KMS-11 (cell line): ENCODE results near the gene PADI4.
"Not testable (repeated sequence)": the region's sequence is repeated elsewhere in the genome, so short reads cannot be mapped to it uniquely, and the experiment has no call there.

Source experiments
- H2AFZ ChIP-seq: fragments of 200-600 bp; sonication (generic); 2 replicates; pipeline ENCODE4 v1.6.1; 2016; ENCODE audit warnings: antibody characterized with exemption, mixed run types, low read depth
- H3K27ac ChIP-seq: fragments of 200-600 bp; sonication (generic); 2 replicates; pipeline ENCODE4 v1.6.1; 2016; ENCODE audit warnings: mild to moderate bottlenecking, mixed run types
- H3K27me3 ChIP-seq: fragments of 200-600 bp; sonication (generic); 2 replicates; pipeline ENCODE4 v1.6.1; 2017; ENCODE audit warnings: mild to moderate bottlenecking, low read depth, mixed run types, moderate library complexity; ENCODE audit not compliant: insufficient read depth
- H3K36me3 ChIP-seq: fragments of 200-600 bp; sonication (generic); 2 replicates; pipeline ENCODE4 v1.6.1; 2017; ENCODE audit warnings: mild to moderate bottlenecking, mixed run types; ENCODE audit not compliant: insufficient read depth
- H3K4me1 ChIP-seq: fragments of 200-600 bp; sonication (generic); 2 replicates; pipeline ENCODE4 v1.6.1; 2016; ENCODE audit warnings: mild to moderate bottlenecking, low read depth, mixed run types; ENCODE audit not compliant: poor library complexity, severe bottlenecking
- H3K4me2 ChIP-seq: fragments of 200-600 bp; sonication (generic); 2 replicates; pipeline ENCODE4 v1.7.0; 2016; ENCODE audit warnings: mild to moderate bottlenecking, mixed run types
- H3K4me3 ChIP-seq: fragments of 200-600 bp; sonication (generic); IDR thresholded peaks from 2 replicates; pipeline ENCODE4 v1.6.1; 2017; ENCODE audit warnings: low read depth, low read length, mixed read lengths; ENCODE audit not compliant: insufficient read depth
- H3K79me2 ChIP-seq: fragments of 200-600 bp; sonication (generic); 2 replicates; pipeline ENCODE4 v1.6.1; 2016; ENCODE audit warnings: low read depth, mixed run types; ENCODE audit not compliant: insufficient read depth
- H3K9ac ChIP-seq: fragments of 200-600 bp; sonication (generic); 2 replicates; pipeline ENCODE4 v1.6.1; 2016; ENCODE audit warnings: mild to moderate bottlenecking, mixed run types
- H4K20me1 ChIP-seq: fragments of 200-600 bp; sonication (generic); 2 replicates; pipeline ENCODE4 v1.6.1; 2016; ENCODE audit warnings: mild to moderate bottlenecking, mixed run types; ENCODE audit not compliant: insufficient read depth
- CTCF ChIP-seq: fragments of 200-600 bp; sonication (generic); conservative IDR thresholded peaks from 2 replicates; pipeline ENCODE4 v1.6.1; 2017; ENCODE audit warnings: low read depth, mild to moderate bottlenecking, antibody characterized with exemption, low read length, moderate library complexity, mixed read lengths

Gene PADI4

DNA sequence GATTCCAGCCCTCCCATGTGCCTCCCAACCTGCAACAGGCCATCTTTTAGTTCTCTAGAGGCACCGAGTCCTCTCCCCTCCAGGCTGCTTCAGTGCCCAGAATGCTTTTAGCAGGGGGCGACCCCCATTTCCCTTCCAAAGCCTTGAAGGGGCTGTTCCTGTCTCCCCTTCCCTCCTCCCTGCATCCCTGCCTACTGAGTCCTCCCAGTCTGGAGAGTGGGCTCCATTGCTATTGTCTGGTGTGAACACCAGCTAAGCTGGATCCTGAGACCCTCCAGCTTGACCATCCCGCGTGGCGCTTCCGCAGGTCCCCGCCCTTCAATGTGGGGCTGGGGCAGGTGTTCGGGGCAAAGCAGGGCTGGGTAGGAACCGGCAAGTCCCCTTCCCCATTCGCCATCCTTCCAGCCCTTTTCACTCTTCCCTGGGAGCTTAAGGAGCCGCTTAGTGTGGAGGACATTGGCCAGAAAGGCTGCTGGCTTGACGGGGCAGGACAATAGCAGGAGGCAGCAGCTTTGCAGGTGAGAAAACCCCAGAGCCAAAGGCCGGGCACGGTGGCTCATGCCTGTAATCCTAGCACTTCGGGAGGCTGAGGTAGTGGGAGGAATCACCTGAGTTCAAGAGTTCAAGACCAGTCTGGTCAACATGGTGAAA is 96.2 kb downstream of the PADI4 start:
- no peaks in the 10 kb centered on the region for H4K20me1 ChIP-seq
- H3K79me2 ChIP-seq = no peaks in the 10 kb centered on the region
- no peak overlapping the region for H2AFZ ChIP-seq
- no peaks in the 10 kb centered on the region for H3K36me3 ChIP-seq
- H3K9ac ChIP-seq = no peak overlapping the region
- no peak for TF ChIP-seq CTCF
- H3K27ac ChIP-seq = no peak overlapping the region
- H3K4me3 ChIP-seq = no peak overlapping the region
- H3K4me1 ChIP-seq = no peaks in the 10 kb centered on the region
- no peak overlapping the region for H3K4me2 ChIP-seq
- H3K27me3 ChIP-seq = 0 out of 2 replicates have a peak, but pooled peaks cover 2% of the 10 kb centered on the region

DNA sequence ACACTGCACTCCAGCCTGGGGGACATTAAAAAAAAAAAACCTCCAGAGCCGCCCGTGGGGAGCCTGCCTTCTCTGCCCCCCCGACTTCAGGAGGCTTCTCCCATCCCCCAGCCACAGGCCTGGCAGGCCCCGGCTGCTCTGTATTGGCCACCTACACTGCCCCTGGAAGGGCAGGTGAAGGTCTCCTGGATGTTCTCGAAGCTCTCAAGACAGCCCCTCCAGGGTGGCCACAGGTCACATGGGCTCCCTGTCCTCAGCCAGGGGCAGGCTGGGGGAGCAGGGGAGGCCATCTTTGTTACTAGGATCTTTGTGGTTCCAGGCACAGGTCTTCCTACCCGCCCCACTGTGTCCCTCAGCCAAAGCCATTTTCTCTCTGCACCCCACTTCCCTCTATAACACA is 96.8 kb downstream of the PADI4 start:
- TF ChIP-seq CTCF = no peak

GRCh38 chr1:17405898-17406759 is 98.1 kb downstream of the PADI4 start:
- Histone ChIP-seq H4K20me1 (no peaks in the 10 kb centered on the region), H3K4me3 (no peak overlapping the region), H3K36me3 (no peaks in the 10 kb centered on the region), H3K4me2 (no peak overlapping the region), H3K27me3 (0 out of 2 replicates have a peak, but pooled peaks cover 2% of the 10 kb centered on the region), H3K9ac (no peak overlapping the region), H3K27ac (no peak overlapping the region), H3K79me2 (no peaks in the 10 kb centered on the region), H3K4me1 (no peaks in the 10 kb centered on the region), H2AFZ (no peak overlapping the region)
- TF ChIP-seq CTCF = peak; percentile 58

More for the DNA sequence above, 96.8 kb downstream of the PADI4 start:
- H3K27ac ChIP-seq = no peak overlapping the region
- no peaks in the 10 kb centered on the region for H3K4me1 ChIP-seq
- no peaks in the 10 kb centered on the region for H3K36me3 ChIP-seq
- H3K9ac ChIP-seq = no peak overlapping the region
- H3K27me3 ChIP-seq = 0 out of 2 replicates have a peak, but pooled peaks cover 2% of the 10 kb centered on the region
- H3K4me3 ChIP-seq = no peak overlapping the region
- no peaks in the 10 kb centered on the region for H4K20me1 ChIP-seq
- H3K79me2 ChIP-seq = no peaks in the 10 kb centered on the region
- H3K4me2 ChIP-seq = no peak overlapping the region
- no peak overlapping the region for H2AFZ ChIP-seq

DNA sequence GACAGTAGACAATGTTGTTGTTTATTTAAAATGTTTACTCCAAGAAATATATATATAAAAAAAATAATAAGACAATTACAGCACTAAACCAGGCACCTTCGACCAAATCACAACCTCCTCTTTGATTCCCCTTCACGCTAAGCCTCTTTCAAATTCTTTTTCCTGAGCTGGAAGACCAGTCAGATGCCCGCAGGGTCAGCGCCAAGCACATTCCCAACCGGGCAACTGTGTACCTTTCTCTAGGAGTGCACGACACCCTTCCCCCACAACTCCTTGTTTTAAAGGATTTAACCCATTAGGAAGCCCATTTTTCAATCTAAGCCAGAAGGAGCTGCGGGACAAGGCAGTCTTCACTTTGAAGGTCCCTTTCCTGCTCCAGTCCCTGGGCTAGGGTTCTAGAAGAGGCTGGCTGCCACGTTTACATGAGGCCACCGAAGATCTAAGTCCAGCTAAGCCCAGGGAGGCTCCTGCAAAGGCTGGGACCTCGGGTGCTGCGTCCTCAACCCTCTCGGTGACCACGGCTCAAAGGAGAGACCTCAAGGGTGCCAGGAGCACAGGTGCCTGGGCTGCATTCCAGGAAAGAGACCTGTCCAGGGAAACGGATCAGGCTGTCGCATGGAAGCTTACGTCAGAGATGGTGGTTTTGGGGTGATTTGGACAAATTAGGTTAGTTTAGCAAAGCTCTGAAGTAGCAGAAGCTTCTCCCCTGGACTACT is 98.9 kb downstream of the PADI4 start:
- not testable (repeated sequence) for H3K4me3 ChIP-seq, H3K27ac ChIP-seq, H3K79me2 ChIP-seq, H3K36me3 ChIP-seq, H3K27me3 ChIP-seq, H4K20me1 ChIP-seq, H2AFZ ChIP-seq, H3K9ac ChIP-seq, H3K4me2 ChIP-seq, H3K4me1 ChIP-seq

- H3K4me1 ChIP-seq, H3K4me3 ChIP-seq, H2AFZ ChIP-seq, H3K27ac ChIP-seq, H3K27me3 ChIP-seq, H3K9ac ChIP-seq, H3K4me2 ChIP-seq, H4K20me1 ChIP-seq, H3K79me2 ChIP-seq, H3K36me3 ChIP-seq: not testable (repeated sequence)
Observed at GRCh38 chr1:17407786-17408514, 100.0 kb downstream of the PADI4 start.
